Measurements from ENCODE around the gene CYB5A. TPM values are rescaled to one million over a fixed set of nuclear protein-coding genes. Genes with fewer than 3 reads are reported as not detected.

Gene CYB5A
- total RNA-seq, 3 donors from 2014 or later, result 123 to 183 (median 126) TPM

DNA sequence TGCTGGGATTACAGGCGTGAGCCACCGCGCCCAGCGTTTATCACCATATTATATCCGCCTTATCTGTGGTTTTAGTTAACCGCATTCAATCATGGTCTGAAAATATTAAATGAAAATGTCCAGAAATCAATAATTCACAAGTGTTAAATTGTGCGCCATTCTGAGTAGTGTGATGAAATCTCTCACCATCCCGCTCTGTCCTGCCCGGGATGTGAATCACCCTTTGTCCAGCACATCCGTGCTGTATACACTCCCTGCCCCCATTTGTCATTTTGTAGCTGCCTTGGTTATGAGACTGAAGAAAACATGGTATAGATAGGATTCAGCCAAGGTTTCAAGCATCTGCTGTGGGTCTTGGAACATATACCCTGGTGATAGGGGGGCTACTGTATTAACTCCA, 72.7 kb downstream of the CYB5A start:
- TF ChIP-seq, protein P1, sequence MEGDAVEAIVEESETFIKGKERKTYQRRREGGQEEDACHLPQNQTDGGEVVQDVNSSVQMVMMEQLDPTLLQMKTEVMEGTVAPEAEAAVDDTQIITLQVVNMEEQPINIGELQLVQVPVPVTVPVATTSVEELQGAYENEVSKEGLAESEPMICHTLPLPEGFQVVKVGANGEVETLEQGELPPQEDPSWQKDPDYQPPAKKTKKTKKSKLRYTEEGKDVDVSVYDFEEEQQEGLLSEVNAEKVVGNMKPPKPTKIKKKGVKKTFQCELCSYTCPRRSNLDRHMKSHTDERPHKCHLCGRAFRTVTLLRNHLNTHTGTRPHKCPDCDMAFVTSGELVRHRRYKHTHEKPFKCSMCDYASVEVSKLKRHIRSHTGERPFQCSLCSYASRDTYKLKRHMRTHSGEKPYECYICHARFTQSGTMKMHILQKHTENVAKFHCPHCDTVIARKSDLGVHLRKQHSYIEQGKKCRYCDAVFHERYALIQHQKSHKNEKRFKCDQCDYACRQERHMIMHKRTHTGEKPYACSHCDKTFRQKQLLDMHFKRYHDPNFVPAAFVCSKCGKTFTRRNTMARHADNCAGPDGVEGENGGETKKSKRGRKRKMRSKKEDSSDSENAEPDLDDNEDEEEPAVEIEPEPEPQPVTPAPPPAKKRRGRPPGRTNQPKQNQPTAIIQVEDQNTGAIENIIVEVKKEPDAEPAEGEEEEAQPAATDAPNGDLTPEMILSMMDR (IDR thresholded peaks at IDR 0.05), result no peak
- intact Hi-C loops (cut with DNase I, micrococcal nuclease), result no loop called here
- ATAC-seq, result no peak

DNA sequence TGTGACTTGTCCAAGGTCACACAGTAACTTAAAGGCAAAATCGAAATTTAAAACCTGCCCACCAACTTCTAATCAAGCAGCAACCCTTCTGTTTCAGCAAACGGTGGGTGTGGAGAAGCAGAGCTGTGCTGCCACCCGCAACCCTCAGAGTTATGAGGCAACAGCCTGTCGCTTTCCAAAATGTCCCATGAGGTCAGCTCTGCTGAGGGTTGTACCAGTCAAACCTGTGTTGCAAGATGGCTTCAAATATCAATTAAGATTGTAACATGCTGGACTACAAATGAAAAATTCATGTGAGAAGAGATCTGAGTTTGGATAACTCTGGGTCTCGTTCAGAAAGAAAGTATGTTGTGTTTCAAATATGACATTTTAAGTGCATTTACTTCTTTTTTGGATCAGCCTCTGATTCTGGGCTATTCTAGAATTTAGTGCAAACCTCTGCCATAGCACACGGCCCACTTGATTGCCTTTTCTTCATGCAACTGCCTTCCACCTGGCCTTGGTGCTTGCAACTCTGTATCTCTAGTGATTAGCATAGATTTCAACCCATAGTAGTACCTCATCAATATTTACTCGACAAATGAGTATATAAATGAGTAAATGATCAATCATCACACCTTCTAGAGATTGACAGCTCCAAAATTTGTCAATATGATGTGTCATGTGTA, 74.2 kb downstream of the CYB5A start:
- TF ChIP-seq, protein P1 (IDR thresholded peaks at IDR 0.05), result no peak
- no peaks in the 10 kb centered on the region for H3K36me3 ChIP-seq (ENCODE audit: low read depth)
- H3K4me3 ChIP-seq, result no peak overlapping the region
- H3K4me1 ChIP-seq (ENCODE audit: low read depth), result peaks cover 5% of the 10 kb centered on the region
- ATAC-seq (no peak), DNase-seq (no peak)
- intact Hi-C loops (cut with DNase I, micrococcal nuclease), result no loop called here
- H3K9me3 ChIP-seq, result no peaks in the 10 kb centered on the region

More for the DNA sequence above, 72.7 kb downstream of the CYB5A start:
- no peaks in the 10 kb centered on the region for H3K36me3 ChIP-seq (ENCODE audit: low read depth)
- H3K9me3 ChIP-seq, result no peaks in the 10 kb centered on the region
- no peaks in the 10 kb centered on the region for H3K4me1 ChIP-seq (ENCODE audit: low read depth)
- H3K4me3 ChIP-seq, result no peak overlapping the region
- no peak for DNase-seq

DNA sequence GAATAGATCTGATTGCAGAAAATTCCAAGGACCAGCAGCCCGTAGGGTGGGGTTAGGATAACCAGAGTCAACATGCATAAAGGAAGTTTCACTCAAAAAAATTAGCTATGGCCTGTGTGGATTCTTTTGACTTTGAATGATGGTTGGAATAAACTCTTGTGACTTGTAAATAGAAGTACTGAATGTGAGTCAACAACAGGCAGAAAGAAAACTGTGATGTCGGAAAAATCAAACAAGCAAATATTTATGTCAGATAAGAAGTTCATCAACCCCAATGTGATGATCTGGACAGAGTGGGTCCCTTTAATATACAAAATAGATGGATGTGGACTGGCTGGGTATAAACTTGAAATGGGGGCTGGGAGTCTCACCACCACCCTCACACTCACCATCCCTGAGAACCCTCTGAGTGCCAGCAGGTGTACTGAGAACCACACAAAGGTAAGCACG, 75.1 kb downstream of the CYB5A start:
- Histone ChIP-seq H3K4me3 (no peak overlapping the region), H3K4me1 (ENCODE audit: low read depth) (peaks cover 5% of the 10 kb centered on the region), H3K9me3 (no peaks in the 10 kb centered on the region), H3K36me3 (ENCODE audit: low read depth) (no peaks in the 10 kb centered on the region)
- DNase-seq (no peak), ATAC-seq (no peak)
- intact Hi-C loops (cut with DNase I, micrococcal nuclease), result no loop called here
- TF ChIP-seq, protein P1 (IDR thresholded peaks at IDR 0.05), result no peak

DNA sequence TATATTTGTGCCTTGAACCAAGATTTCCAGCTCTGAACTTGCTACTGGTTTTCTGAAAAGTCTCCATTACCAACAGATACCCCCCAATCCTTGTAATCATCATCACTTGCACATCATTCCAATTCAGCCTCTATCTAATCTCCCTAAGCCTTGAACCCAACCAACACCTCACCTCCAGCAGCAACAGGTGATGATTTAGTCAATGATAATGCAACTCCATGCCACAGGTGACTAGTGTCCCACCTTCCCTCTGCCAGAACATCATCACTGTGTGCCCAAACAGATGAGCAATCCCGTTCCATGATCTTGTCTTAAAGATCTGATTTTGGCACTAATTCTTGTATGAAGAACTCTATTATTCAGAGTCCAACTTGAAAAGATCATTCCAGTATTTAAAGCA, 75.9 kb downstream of the CYB5A start:
- no peaks in the 10 kb centered on the region for H3K36me3 ChIP-seq (ENCODE audit: low read depth)
- ATAC-seq (no peak), DNase-seq (no peak)
- no peak overlapping the region for H3K4me3 ChIP-seq
- intact Hi-C loops (cut with DNase I, micrococcal nuclease), result no loop called here
- H3K9me3 ChIP-seq, result no peaks in the 10 kb centered on the region
- peaks cover 5% of the 10 kb centered on the region for H3K4me1 ChIP-seq (ENCODE audit: low read depth)
- TF ChIP-seq, protein P1 (IDR thresholded peaks at IDR 0.05), result no peak

DNA sequence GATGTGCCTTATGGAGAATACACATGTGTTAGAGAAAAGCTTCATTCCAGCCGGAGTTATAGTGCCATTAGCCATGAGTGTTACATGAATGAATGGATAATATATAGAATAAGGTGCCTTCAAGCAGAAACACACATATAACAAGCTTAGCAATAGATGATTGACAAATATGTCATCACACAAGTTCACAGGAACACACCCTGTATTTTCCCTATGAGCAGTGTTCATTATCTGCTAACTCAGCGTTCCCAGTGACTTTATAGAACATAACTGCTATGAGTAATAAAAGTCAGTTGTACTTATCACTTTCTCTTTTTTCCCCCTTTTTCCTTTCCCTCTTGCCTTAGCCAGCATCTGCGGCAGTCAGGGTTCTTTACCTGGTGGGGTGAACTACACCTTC, 78.3 kb downstream of the CYB5A start:
- H3K4me1 ChIP-seq (ENCODE audit: low read depth), result peaks cover 5% of the 10 kb centered on the region
- intact Hi-C loops (cut with DNase I, micrococcal nuclease), result no loop called here
- peak; percentile 70 for ATAC-seq
- DNase-seq, result no peak
- no peaks in the 10 kb centered on the region for H3K36me3 ChIP-seq (ENCODE audit: low read depth)
- TF ChIP-seq, protein P1 (IDR thresholded peaks at IDR 0.05), result no peak
- H3K4me3 ChIP-seq, result no peak overlapping the region
- no peaks in the 10 kb centered on the region for H3K9me3 ChIP-seq

All from mucosa of descending colon (tissue), 3 donors.